Endothelial cell of umbilical vein (primary cell): Measurements from ENCODE around the gene BNC2. TPM values are rescaled to one million over a fixed set of nuclear protein-coding genes. Genes with fewer than 3 reads are reported as not detected.

ENCODE experiments used
- BruUV-seq: library from RNA; stranded (reverse); fragments of 400-500 nt; replicated peaks from 2 replicates; lab custom pipeline; 2021; lab: Mats Ljungman, UMichigan
- CTCF ChIA-PET: fragments of 300-600, 350-600 bp; sonication (Branson Sonifier 250); formaldehyde crosslinking; loops from one replicate; lab custom pipeline; 2021; ENCODE audit warnings: antibody characterized with exemption, inconsistent platforms; lab: Charles Lee
- POLR2A ChIA-PET: fragments of 300-600, 350-600 bp; sonication (Branson Sonifier 250); formaldehyde crosslinking; loops from one replicate; lab custom pipeline; 2021; ENCODE audit warnings: antibody characterized with exemption, inconsistent platforms; lab: Charles Lee
- DNase-seq: peaks from one replicate; pipeline ENCODE4 v3.0.0-alpha.2; 2011; ENCODE audit warnings: low read depth, low spot score
- FAIRE-seq: peaks from 2 replicates; lab custom pipeline; 2011; peaks lifted over from hg19 to GRCh38; lab: Jason Lieb, UNC
- H2AFZ ChIP-seq: 2 replicates; pipeline ENCODE4 v1.6.0; 2012; ENCODE audit warnings: low read depth, low read length, control low read depth, inconsistent platforms
- H3K27ac ChIP-seq: 2 replicates; pipeline ENCODE4 v1.5.1; 2011; ENCODE audit warnings: low read depth, mild to moderate bottlenecking, control low read depth, low read length, moderate library complexity; ENCODE audit not compliant: insufficient read depth
- H3K27me3 ChIP-seq, 2 experiments: 2 replicates each; pipeline versions ENCODE4 v1.6.0 to v1.6.1; 2011; ENCODE audit warnings: low read length in 2 of 2, mixed read lengths in 1 of 2; ENCODE audit not compliant: control insufficient read depth in 2 of 2, insufficient read depth in 2 of 2
- H3K36me3 ChIP-seq, 2 experiments: 2 replicates in 1 of 2; 3 replicates in 1 of 2; pipeline ENCODE4 v1.5.1; 2011; ENCODE audit warnings: low read length in 2 of 2, mild to moderate bottlenecking in 1 of 2, moderate library complexity in 1 of 2; ENCODE audit not compliant: control insufficient read depth in 2 of 2, insufficient read depth in 2 of 2; ENCODE audit errors: extremely low read depth in 1 of 2
- H3K4me1 ChIP-seq: 3 replicates; pipeline ENCODE4 v1.5.1; 2011; ENCODE audit warnings: mild to moderate bottlenecking, low read length; ENCODE audit not compliant: control insufficient read depth, insufficient read depth; ENCODE audit errors: extremely low read depth
- H3K4me2 ChIP-seq: 2 replicates; pipeline ENCODE4 v1.6.1; 2011; ENCODE audit warnings: low read length, control low read depth, mixed read lengths; ENCODE audit not compliant: insufficient read depth
- H3K4me3 ChIP-seq, 3 experiments: fragments of 200-600 bp in 1 of 3; sonication (generic), shearing (Covaris generic) in 1 of 3; replicated peaks in 1 of 3; 2 replicates each; pipeline ENCODE4 v1.5.1; 2011 to 2016; ENCODE audit warnings: control low read depth in 3 of 3, low read length in 3 of 3, mild to moderate bottlenecking in 2 of 3, inconsistent platforms in 1 of 3, low read depth in 1 of 3, moderate library complexity in 1 of 3; ENCODE audit not compliant: insufficient read depth in 1 of 3
- H3K79me2 ChIP-seq: 2 replicates; pipeline ENCODE4 v1.6.0; 2012; ENCODE audit warnings: low read length, inconsistent platforms; ENCODE audit not compliant: control insufficient read depth, insufficient read depth
- H3K9ac ChIP-seq: replicated peaks from 2 replicates; pipeline ENCODE3; 2011; ENCODE audit warnings: low read length, control low read depth; ENCODE audit not compliant: insufficient read depth; ENCODE audit errors: extremely low read depth
- H3K9me1 ChIP-seq: replicated peaks from 3 replicates; pipeline ENCODE4 v1.6.0; 2011; ENCODE audit warnings: mild to moderate bottlenecking, low read length; ENCODE audit not compliant: control insufficient read depth, insufficient read depth; ENCODE audit errors: extremely low read depth
- H3K9me3 ChIP-seq: replicated peaks from 2 replicates; pipeline ENCODE4 v1.5.1; 2012; ENCODE audit warnings: low read length, inconsistent platforms; ENCODE audit not compliant: control insufficient read depth, insufficient read depth
- H4K20me1 ChIP-seq: replicated peaks from 2 replicates; pipeline ENCODE3; 2011; ENCODE audit warnings: mild to moderate bottlenecking, low read length; ENCODE audit not compliant: control insufficient read depth, insufficient read depth; ENCODE audit errors: extremely low read depth
- EZH2 ChIP-seq: IDR thresholded peaks from 2 replicates; pipeline ENCODE4 v1.6.1; 2012; ENCODE audit warnings: borderline replicate concordance, low read depth, mild to moderate bottlenecking, moderate library complexity, low read length, inconsistent platforms; ENCODE audit not compliant: severe bottlenecking
- FOS ChIP-seq: IDR thresholded peaks from 2 replicates; pipeline ENCODE4 v1.6.1; 2011; ENCODE audit warnings: mild to moderate bottlenecking, low read length, moderate library complexity, borderline replicate concordance; ENCODE audit not compliant: insufficient read depth
- GATA2 ChIP-seq: IDR thresholded peaks from 2 replicates; pipeline ENCODE4 v1.7.0; 2011; ENCODE audit warnings: low read depth, mild to moderate bottlenecking, moderate library complexity, mixed read lengths, low read length; ENCODE audit not compliant: insufficient read length, insufficient read depth
- JUN ChIP-seq: IDR thresholded peaks from 2 replicates; pipeline ENCODE4 v1.6.1; 2011; ENCODE audit warnings: borderline replicate concordance, low read depth; ENCODE audit not compliant: insufficient read length, insufficient read depth
- MYC ChIP-seq: IDR thresholded peaks from one replicate; pipeline ENCODE4 v1.6.1; 2011; ENCODE audit warnings: mild to moderate bottlenecking, low read depth, low read length
- POLR2A ChIP-seq: IDR thresholded peaks from 2 replicates; pipeline ENCODE4 v1.6.1; 2012; ENCODE audit warnings: low read depth, mild to moderate bottlenecking, control low read depth, low read length
- POLR2AphosphoS5 ChIP-seq: IDR thresholded peaks from 2 replicates; pipeline ENCODE4 v1.6.1; 2012; ENCODE audit warnings: low read depth, mild to moderate bottlenecking, control low read depth, low read length, moderate library complexity; ENCODE audit not compliant: insufficient read depth
- dilution Hi-C: fragments of 300-500 bp; cut with MboI; formaldehyde crosslinking; loops from one replicate; pipeline ENCODE4 v1.15.0; 2019; ENCODE audit warnings: low sequenced_read_pairs; ENCODE audit not compliant: extremely low pct_ligation_motif_present
- intact Hi-C: fragments of 100-400 bp; cut with micrococcal nuclease; formaldehyde crosslinking; loops from one replicate; pipeline ENCODE4 v1.10.0; 2022
- polyA plus RNA-seq, 4 experiments: library from polyadenylated mRNA; depleted of rRNA in 3 of 4; stranded (reverse) in 3 of 4; unstranded in 1 of 4; fragments of >200 nt; gene quantifications; 2 replicates each; pipeline versions ENCODE4 v1.2.1 to v1.2.3, GENCODE V29; 2011 to 2012; ENCODE audit warnings: missing spikeins in 1 of 4
- total RNA-seq: library from RNA; stranded (reverse); gene quantifications from 2 replicates; pipeline ENCODE4 v1.2.3, GENCODE V29; 2021
- TF ChIP-seq, protein P1 (sequence below): IDR thresholded peaks from 2 replicates; pipeline ENCODE4 v1.6.1; 2011; ENCODE audit not compliant: insufficient read depth, insufficient read length
- TF ChIP-seq, protein P2 (sequence below), 2 donors: IDR thresholded peaks; 1 replicate in 1 of 2; 2 replicates in 1 of 2; pipeline ENCODE4 v1.5.1; 2011; ENCODE audit warnings: low read length in 2 of 2, mild to moderate bottlenecking in 2 of 2, moderate library complexity in 2 of 2, control low read depth in 1 of 2, inconsistent platforms in 1 of 2, low read depth in 1 of 2; ENCODE audit not compliant: insufficient read depth in 1 of 2; ENCODE audit errors: extremely low read depth in 1 of 2

Gene BNC2
- total and polyA plus RNA-seq, 2 donors (not counting 3 experiments of a cell fraction or from before 2014, with no cell fraction given): 12.1 to 34.3 TPM

DNA sequence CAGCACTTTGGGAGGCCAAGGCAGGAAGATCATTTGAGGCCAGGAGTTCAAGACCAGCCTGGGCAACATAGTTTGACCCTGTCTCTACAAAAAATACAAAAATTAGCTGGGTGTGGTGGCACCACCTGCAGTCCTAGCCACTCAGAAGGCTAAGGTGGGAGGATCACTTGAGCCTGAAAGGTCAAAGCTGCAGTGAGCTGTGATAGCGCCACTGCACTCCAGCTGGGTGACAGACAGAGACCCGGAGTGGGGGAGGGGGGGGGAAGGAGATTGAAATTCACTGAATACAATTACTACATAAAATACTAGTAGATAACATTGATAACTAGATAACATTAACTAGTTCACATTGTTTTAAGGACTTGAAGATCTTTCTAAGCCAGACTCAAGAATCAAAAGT lies 345.6 kb downstream of the BNC2 start:
- Histone ChIP-seq H2AFZ (no peak overlapping the region), H3K4me3 (no peak overlapping the region), H3K36me3 (no peaks in the 10 kb centered on the region), H3K27ac (no peak overlapping the region), H3K79me2 (peaks cover 4% of the 10 kb centered on the region), H3K4me2 (no peak overlapping the region), H3K9me1 (no peaks in the 10 kb centered on the region), H3K9ac (no peak overlapping the region), H3K27me3 (no peaks in the 10 kb centered on the region), H4K20me1 (no peaks in the 10 kb centered on the region), H3K9me3 (no peaks in the 10 kb centered on the region), H3K4me1 (peaks cover 48% of the 10 kb centered on the region)
- FAIRE-seq (no peak), DNase-seq (no peak)
- TF ChIP-seq POLR2A (no peak), JUN (no peak), GATA2 (no peak), MYC (no peak), POLR2AphosphoS5 (no peak), FOS (no peak), EZH2 (no peak)
- TF ChIP-seq, protein P1, sequence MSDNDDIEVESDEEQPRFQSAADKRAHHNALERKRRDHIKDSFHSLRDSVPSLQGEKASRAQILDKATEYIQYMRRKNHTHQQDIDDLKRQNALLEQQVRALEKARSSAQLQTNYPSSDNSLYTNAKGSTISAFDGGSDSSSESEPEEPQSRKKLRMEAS: no peak
- TF ChIP-seq, protein P2, sequence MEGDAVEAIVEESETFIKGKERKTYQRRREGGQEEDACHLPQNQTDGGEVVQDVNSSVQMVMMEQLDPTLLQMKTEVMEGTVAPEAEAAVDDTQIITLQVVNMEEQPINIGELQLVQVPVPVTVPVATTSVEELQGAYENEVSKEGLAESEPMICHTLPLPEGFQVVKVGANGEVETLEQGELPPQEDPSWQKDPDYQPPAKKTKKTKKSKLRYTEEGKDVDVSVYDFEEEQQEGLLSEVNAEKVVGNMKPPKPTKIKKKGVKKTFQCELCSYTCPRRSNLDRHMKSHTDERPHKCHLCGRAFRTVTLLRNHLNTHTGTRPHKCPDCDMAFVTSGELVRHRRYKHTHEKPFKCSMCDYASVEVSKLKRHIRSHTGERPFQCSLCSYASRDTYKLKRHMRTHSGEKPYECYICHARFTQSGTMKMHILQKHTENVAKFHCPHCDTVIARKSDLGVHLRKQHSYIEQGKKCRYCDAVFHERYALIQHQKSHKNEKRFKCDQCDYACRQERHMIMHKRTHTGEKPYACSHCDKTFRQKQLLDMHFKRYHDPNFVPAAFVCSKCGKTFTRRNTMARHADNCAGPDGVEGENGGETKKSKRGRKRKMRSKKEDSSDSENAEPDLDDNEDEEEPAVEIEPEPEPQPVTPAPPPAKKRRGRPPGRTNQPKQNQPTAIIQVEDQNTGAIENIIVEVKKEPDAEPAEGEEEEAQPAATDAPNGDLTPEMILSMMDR (IDR thresholded peaks at IDR 0.05; ENCODE audit: extremely low read depth in 1 of 2, insufficient read depth in 1 of 2, low read depth in 1 of 2, low read length in 2 of 2): no peak
- intact Hi-C loops (loop anchor here (5.0 kb wide), 1 partner anchor 333 kb away; no protein-coding TSS in a partner anchor), dilution Hi-C loops (no loop called here)
- ChIA-PET CTCF (interaction anchor here (0.8 to 1.2 kb wide), 2 partner anchors 8 to 9 kb away, joined by 3 to 5 read pairs; no protein-coding TSS in a partner anchor), POLR2A (no interaction called here)
- no TSS peak for BruUV-seq
